ENCODE measurements around the gene LIPC. TPM values are rescaled to one million over a fixed set of nuclear protein-coding genes. Genes with fewer than 3 reads are reported as not detected.

LIPC gene
- total and polyA plus RNA-seq, 9 of the 15 experiments (the other 6 are each of a cell fraction or from before 2014, with no cell fraction given): 0.07 to 0.41 (median 0.11) TPM; not detected in 2

DNA sequence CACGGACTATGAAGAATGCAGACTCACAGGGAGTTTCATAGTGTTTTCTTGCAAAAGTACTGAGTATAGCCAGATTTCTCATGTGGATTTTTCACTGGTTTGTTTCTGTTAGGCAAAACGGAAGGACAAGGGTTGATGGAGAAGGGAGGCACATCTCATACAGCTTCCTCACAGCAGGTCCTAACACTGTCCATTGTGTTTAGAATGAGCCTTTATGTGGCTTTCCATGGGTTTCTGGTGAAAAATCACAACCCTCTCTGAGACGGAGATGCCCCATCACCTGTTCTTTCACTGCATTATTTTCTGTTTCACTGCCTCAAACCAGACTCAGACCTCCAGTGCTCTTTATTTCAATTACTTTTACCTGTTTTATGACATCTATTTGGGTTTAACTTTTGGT, 25.0 kb upstream of the LIPC start (continued):
- TF ChIP-seq SMAD2 (IDR thresholded peaks at IDR 0.05; ENCODE audit: low read depth, low read length): no peak

DNA sequence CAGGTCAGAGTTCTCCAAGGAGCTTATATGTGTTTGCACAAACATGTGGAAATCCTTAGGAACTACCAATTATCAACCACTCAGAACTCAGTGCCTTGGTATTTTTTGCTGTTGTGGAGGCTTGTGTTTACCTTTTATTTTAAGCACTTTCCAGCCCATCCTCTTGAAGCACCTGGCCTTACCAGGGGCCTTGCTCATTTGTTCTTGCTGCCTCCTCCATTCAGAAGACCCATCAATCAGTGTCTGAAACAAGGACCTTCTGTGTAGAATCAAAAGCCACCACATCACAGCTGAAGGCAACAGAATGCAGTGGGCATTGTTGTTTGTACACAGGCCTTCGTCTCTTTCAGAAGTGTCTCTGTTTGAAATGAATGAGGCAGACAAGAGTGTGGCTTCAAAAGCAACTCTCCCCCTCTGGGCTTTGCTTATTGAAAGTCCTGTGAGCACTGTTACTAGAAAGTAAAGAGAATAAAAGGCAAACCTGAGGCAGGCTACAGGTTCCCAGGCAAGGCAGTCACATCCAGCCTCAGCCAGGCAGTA, 24.5 kb upstream of the LIPC start:
- H2AFZ ChIP-seq (ENCODE audit: low read depth, low read length): no peak overlapping the region
- H3K27ac ChIP-seq (ENCODE audit: extremely low read depth, low read depth, low read length): no peak overlapping the region
- ChIA-PET CTCF (ENCODE audit: low intra/inter-chr PET ratio) (no interaction called here), POLR2A (interaction anchor here (1.2 to 1.4 kb wide), 2 partner anchors 8 to 13 kb away, joined by 3 to 4 read pairs; no protein-coding TSS in a partner anchor)
- intact Hi-C loops (cut with micrococcal nuclease) (no loop called here), in situ Hi-C loops (cut with MboI) (no loop called here)
- no peaks in the 10 kb centered on the region for H3K79me2 ChIP-seq (ENCODE audit: control insufficient read depth, insufficient read depth, low read length)
- 65% methylated on average over 1 of the region's 1 CpG for WGBS (ENCODE audit: insufficient coverage, low coverage, missing lambda C conversion rate)
- H3K4me3 ChIP-seq: no peak overlapping the region
- H3K9ac ChIP-seq (ENCODE audit: insufficient read depth in 1 of 2, low read depth in 2 of 2, low read length in 2 of 2): no peak overlapping the region
- no peaks in the 10 kb centered on the region; a peak in 1 of 5 replicates for H3K27me3 ChIP-seq (ENCODE audit: control insufficient read depth in 2 of 2, insufficient read depth in 2 of 2, low read length in 2 of 2)
- FAIRE-seq (no peak), ATAC-seq (no peak), DNase-seq (ENCODE audit: extremely low read depth in 1 of 4, low spot score in 3 of 4) (no peak)
- H3K4me2 ChIP-seq (ENCODE audit: insufficient read depth, low read length): no peak overlapping the region
- H4K20me1 ChIP-seq (replicated peaks; ENCODE audit: control insufficient read depth, insufficient read depth, low read length): no peaks in the 10 kb centered on the region
- BruUV-seq (replicated peaks): no TSS peak
- no peaks in the 10 kb centered on the region for H3K36me3 ChIP-seq (ENCODE audit: control insufficient read depth, insufficient read depth, low read length)
- no peak for TF ChIP-seq MTA3 (IDR thresholded peaks at IDR 0.05; ENCODE audit: borderline replicate concordance)
- no peak for TF ChIP-seq ZMIZ1 (IDR thresholded peaks at IDR 0.05; ENCODE audit: low read depth in 2 of 2, low read length in 2 of 2)
- TF ChIP-seq, protein P1, sequence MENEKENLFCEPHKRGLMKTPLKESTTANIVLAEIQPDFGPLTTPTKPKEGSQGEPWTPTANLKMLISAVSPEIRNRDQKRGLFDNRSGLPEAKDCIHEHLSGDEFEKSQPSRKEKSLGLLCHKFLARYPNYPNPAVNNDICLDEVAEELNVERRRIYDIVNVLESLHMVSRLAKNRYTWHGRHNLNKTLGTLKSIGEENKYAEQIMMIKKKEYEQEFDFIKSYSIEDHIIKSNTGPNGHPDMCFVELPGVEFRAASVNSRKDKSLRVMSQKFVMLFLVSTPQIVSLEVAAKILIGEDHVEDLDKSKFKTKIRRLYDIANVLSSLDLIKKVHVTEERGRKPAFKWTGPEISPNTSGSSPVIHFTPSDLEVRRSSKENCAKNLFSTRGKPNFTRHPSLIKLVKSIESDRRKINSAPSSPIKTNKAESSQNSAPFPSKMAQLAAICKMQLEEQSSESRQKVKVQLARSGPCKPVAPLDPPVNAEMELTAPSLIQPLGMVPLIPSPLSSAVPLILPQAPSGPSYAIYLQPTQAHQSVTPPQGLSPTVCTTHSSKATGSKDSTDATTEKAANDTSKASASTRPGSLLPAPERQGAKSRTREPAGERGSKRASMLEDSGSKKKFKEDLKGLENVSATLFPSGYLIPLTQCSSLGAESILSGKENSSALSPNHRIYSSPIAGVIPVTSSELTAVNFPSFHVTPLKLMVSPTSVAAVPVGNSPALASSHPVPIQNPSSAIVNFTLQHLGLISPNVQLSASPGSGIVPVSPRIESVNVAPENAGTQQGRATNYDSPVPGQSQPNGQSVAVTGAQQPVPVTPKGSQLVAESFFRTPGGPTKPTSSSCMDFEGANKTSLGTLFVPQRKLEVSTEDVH (IDR thresholded peaks at IDR 0.05; ENCODE audit: low read depth, partially characterized antibody): no peak
- TF ChIP-seq, protein P2, sequence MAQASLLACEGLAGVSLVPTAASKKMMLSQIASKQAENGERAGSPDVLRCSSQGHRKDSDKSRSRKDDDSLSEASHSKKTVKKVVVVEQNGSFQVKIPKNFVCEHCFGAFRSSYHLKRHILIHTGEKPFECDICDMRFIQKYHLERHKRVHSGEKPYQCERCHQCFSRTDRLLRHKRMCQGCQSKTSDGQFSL (CRISPR knock-in tag; IDR thresholded peaks at IDR 0.05): no peak
- TF ChIP-seq, protein P2 (tag; IDR thresholded peaks at IDR 0.05): no peak
- TF ChIP-seq, protein P3, sequence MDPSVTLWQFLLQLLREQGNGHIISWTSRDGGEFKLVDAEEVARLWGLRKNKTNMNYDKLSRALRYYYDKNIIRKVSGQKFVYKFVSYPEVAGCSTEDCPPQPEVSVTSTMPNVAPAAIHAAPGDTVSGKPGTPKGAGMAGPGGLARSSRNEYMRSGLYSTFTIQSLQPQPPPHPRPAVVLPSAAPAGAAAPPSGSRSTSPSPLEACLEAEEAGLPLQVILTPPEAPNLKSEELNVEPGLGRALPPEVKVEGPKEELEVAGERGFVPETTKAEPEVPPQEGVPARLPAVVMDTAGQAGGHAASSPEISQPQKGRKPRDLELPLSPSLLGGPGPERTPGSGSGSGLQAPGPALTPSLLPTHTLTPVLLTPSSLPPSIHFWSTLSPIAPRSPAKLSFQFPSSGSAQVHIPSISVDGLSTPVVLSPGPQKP (CRISPR knock-in tag; IDR thresholded peaks at IDR 0.05): no peak
- TF ChIP-seq HIVEP1 (CRISPR knock-in tag; IDR thresholded peaks at IDR 0.05): no peak
- TF ChIP-seq PURB (CRISPR knock-in tag; IDR thresholded peaks at IDR 0.05; ENCODE audit: low read depth): no peak
- no peaks in the 10 kb centered on the region for H3K9me1 ChIP-seq (ENCODE audit: control insufficient read depth, insufficient read depth, low read length)
- H3K4me1 ChIP-seq (replicated peaks in 1 of 2; ENCODE audit: control insufficient read depth in 2 of 2, insufficient read depth in 2 of 2, low read length in 2 of 2): peaks cover 0 to 32% of the 10 kb centered on the region in 2 experiments
- H3K9me3 ChIP-seq (replicated peaks; ENCODE audit: control insufficient read depth, insufficient read depth, low read depth, low read length): no peaks in the 10 kb centered on the region
